ENCODE data around the gene E4F1. TPM values are rescaled to one million over a fixed set of nuclear protein-coding genes. Genes with fewer than 3 reads are reported as not detected.

The E4F1 gene
- total and polyA plus RNA-seq, 10 of the 15 experiments (the other 5 are each of a cell fraction or from before 2014, with no cell fraction given), result 0.23 to 36.5 (median 14.5) TPM

DNA sequence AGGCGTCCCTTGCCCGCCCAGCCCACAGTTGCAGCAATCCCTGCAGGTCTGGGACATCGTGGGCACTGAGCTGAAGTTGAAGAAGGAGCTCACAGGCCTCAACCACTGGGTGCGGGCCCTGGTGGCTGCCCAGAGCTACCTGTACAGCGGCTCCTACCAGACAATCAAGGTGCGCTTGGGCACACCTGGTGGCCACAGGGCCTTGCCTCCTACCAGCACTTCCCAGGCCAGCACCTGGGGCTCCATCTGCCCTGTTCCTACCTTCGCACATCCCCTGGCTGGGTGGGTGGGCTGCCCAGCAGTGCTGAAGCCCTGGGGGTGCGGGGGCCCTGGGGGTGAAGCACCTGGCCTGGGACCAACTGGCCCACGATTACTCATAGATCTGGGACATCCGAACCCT is 47.9 kb upstream of the E4F1 start:
- Histone ChIP-seq H3K36me3 (ENCODE audit: control insufficient read depth in 2 of 2, insufficient read depth in 2 of 2, low read length in 1 of 2) (peaks cover 7 to 11% of the 10 kb centered on the region in 2 experiments; a peak in 3 of 4 replicates), H4K20me1 (ENCODE audit: control insufficient read depth, insufficient read depth) (no peaks in the 10 kb centered on the region), H3K27ac (ENCODE audit: control insufficient read depth, insufficient read depth) (no peak overlapping the region), H3K79me2 (ENCODE audit: control insufficient read depth, insufficient read depth, low read length) (no peaks in the 10 kb centered on the region), H2AFZ (ENCODE audit: control insufficient read depth, low read depth, low read length) (no peak overlapping the region), H3K27me3 (replicated peaks in 1 of 2; ENCODE audit: control insufficient read depth in 2 of 2, insufficient read depth in 2 of 2, low read length in 1 of 2) (no peaks in the 10 kb centered on the region), H3K4me2 (ENCODE audit: control insufficient read depth, insufficient read depth) (no peak overlapping the region), H3K4me3 (no peak overlapping the region), H3K4me1 (ENCODE audit: control insufficient read depth, insufficient read depth, low read length) (no peaks in the 10 kb centered on the region), H3K9me3 (replicated peaks; ENCODE audit: control insufficient read depth, insufficient read depth, low read length) (no peaks in the 10 kb centered on the region), H3K9ac (ENCODE audit: control insufficient read depth, insufficient read depth, low read length) (no peak overlapping the region)
- no peak for FAIRE-seq
- no peak for DNase-seq (ENCODE audit: low read depth, low spot score)
- SMC1A ChIA-PET (ENCODE audit: uncharacterized antibody, unreplicated experiment), result no interaction called here
- WGBS (ENCODE audit: insufficient coverage, insufficient replicate concordance, low lambda C conversion rate, missing lambda C conversion rate), result 100% methylated on average over 9 of the region's 10 CpGs
- ATAC-seq, result no peak
- RAD21 ChIA-PET (ENCODE audit: unreplicated experiment), result interaction anchor here (0.5 kb wide), 1 partner anchor 363 kb away, joined by 3 read pairs; no protein-coding TSS in a partner anchor
- BruUV-seq (replicated peaks), result no TSS peak
- in situ Hi-C loops (cut with MboI), result no loop called here
- TF ChIP-seq, protein P1, sequence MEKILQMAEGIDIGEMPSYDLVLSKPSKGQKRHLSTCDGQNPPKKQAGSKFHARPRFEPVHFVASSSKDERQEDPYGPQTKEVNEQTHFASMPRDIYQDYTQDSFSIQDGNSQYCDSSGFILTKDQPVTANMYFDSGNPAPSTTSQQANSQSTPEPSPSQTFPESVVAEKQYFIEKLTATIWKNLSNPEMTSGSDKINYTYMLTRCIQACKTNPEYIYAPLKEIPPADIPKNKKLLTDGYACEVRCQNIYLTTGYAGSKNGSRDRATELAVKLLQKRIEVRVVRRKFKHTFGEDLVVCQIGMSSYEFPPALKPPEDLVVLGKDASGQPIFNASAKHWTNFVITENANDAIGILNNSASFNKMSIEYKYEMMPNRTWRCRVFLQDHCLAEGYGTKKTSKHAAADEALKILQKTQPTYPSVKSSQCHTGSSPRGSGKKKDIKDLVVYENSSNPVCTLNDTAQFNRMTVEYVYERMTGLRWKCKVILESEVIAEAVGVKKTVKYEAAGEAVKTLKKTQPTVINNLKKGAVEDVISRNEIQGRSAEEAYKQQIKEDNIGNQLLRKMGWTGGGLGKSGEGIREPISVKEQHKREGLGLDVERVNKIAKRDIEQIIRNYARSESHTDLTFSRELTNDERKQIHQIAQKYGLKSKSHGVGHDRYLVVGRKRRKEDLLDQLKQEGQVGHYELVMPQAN (conservative IDR thresholded peaks at IDR 0.05), result no peak
- no peak for TF ChIP-seq SIX5 (IDR thresholded peaks at IDR 0.05; ENCODE audit: low read depth, low read length, severe bottlenecking)
- TF ChIP-seq, protein P2, sequence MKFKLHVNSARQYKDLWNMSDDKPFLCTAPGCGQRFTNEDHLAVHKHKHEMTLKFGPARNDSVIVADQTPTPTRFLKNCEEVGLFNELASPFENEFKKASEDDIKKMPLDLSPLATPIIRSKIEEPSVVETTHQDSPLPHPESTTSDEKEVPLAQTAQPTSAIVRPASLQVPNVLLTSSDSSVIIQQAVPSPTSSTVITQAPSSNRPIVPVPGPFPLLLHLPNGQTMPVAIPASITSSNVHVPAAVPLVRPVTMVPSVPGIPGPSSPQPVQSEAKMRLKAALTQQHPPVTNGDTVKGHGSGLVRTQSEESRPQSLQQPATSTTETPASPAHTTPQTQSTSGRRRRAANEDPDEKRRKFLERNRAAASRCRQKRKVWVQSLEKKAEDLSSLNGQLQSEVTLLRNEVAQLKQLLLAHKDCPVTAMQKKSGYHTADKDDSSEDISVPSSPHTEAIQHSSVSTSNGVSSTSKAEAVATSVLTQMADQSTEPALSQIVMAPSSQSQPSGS (IDR thresholded peaks at IDR 0.05; ENCODE audit: low read length), result no peak
- no peak for TF ChIP-seq STAT1 (conservative IDR thresholded peaks at IDR 0.05)
- no peak for TF ChIP-seq CREB1 (IDR thresholded peaks at IDR 0.05; ENCODE audit: low read depth)
- TF ChIP-seq, protein P3, sequence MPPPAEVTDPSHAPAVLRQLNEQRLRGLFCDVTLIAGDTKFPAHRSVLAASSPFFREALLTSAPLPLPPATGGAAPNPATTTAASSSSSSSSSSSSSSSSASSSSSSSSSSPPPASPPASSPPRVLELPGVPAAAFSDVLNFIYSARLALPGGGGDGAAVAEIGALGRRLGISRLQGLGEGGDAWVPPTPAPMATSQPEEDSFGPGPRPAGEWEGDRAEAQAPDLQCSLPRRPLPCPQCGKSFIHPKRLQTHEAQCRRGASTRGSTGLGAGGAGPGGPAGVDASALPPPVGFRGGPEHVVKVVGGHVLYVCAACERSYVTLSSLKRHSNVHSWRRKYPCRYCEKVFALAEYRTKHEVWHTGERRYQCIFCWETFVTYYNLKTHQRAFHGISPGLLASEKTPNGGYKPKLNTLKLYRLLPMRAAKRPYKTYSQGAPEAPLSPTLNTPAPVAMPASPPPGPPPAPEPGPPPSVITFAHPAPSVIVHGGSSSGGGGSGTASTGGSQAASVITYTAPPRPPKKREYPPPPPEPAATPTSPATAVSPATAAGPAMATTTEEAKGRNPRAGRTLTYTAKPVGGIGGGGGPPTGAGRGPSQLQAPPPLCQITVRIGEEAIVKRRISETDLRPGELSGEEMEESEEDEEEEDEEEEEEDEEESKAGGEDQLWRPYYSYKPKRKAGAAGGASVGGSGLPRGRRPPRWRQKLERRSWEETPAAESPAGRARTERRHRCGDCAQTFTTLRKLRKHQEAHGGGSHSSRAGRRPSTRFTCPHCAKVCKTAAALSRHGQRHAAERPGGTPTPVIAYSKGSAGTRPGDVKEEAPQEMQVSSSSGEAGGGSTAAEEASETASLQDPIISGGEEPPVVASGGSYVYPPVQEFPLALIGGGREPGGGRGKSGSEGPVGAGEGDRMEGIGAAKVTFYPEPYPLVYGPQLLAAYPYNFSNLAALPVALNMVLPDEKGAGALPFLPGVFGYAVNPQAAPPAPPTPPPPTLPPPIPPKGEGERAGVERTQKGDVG (CRISPR knock-in tag; IDR thresholded peaks at IDR 0.05), result no peak
- intact Hi-C loops (cut with micrococcal nuclease; ENCODE audit: unreplicated experiment), result no loop called here
- POLR2A ChIA-PET, result no interaction called here
- CTCF ChIA-PET, result no interaction called here
